GM12801 (cell line): ENCODE data around the gene NPDC1.
A peak's percentile ranks its signal among the peaks of the same experiment; 100 is the strongest.

ENCODE experiments used
- TF ChIP-seq, protein P1 (sequence below): IDR thresholded peaks from one replicate; pipeline ENCODE4 v1.5.1; 2011; ENCODE audit warnings: control low read depth; ENCODE audit not compliant: insufficient read length; ENCODE audit errors: extremely low read depth

The NPDC1 gene

GRCh38 chr9:137030538-137031527 is 15.1 kb downstream of the NPDC1 start:
- TF ChIP-seq, protein P1, sequence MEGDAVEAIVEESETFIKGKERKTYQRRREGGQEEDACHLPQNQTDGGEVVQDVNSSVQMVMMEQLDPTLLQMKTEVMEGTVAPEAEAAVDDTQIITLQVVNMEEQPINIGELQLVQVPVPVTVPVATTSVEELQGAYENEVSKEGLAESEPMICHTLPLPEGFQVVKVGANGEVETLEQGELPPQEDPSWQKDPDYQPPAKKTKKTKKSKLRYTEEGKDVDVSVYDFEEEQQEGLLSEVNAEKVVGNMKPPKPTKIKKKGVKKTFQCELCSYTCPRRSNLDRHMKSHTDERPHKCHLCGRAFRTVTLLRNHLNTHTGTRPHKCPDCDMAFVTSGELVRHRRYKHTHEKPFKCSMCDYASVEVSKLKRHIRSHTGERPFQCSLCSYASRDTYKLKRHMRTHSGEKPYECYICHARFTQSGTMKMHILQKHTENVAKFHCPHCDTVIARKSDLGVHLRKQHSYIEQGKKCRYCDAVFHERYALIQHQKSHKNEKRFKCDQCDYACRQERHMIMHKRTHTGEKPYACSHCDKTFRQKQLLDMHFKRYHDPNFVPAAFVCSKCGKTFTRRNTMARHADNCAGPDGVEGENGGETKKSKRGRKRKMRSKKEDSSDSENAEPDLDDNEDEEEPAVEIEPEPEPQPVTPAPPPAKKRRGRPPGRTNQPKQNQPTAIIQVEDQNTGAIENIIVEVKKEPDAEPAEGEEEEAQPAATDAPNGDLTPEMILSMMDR: no peak

DNA sequence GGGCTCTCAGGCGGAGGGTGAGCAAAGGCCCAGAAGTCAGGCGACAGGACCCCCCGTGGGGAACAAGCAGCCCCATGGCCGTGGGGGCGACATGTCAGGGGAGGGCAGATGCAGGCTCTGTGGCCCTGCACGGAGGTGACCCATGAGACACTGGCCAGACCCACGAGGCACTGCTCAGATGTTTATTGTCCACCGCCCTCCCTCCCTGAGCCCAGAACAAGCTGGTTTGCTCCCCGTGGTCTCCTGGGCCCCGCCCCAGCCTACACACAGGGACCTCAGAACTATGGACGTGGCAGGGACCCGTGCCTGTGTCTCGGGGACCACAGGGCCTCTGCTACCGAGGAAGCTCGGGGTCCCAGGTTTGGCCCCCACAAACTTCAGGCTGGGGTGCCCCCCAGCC is 16.0 kb downstream of the NPDC1 start:
- TF ChIP-seq, protein P1: no peak

DNA sequence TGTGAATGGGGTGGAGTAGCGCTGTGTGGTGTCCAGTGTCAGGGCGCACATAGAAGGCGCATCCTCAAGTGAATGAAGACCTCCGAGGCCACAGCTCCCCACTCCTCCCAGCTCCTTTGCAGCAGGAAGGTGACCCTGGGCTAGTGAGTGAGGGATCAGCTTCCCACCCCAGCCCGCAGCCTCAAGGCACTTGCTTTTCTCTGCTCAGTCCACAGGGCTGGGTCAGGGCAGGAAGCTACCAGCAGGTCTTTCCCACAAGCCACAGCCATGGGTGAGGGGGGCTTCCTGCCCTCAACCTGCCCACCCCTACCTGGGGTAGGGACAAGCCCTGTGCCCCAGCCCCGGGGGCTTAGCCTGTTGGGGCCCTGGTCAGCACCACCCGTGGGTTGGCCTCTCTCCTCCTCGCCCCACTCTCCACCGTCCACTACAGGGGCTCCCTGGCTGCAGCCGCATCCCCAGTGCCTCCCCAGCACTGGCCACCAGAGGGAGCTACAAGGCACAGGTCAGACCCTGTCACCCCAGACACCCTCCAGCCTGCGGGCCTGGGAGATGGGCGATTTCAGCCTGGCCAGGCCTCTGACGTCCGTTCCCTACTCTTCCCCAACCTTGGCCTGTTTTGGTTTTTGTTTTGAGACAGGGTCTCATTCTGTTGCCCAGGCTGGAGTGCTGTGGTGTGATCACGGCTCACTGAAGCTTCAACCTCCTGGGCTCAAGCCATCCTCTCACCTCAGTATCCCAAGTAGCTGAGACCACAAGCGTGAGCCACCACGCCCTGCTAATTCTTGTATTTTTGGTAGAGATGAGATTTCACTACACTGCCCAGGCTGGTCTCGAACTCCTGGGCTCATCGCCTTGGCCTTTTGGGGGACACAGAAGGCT is 16.7 kb downstream of the NPDC1 start:
- TF ChIP-seq, protein P1: peak; percentile 35

DNA sequence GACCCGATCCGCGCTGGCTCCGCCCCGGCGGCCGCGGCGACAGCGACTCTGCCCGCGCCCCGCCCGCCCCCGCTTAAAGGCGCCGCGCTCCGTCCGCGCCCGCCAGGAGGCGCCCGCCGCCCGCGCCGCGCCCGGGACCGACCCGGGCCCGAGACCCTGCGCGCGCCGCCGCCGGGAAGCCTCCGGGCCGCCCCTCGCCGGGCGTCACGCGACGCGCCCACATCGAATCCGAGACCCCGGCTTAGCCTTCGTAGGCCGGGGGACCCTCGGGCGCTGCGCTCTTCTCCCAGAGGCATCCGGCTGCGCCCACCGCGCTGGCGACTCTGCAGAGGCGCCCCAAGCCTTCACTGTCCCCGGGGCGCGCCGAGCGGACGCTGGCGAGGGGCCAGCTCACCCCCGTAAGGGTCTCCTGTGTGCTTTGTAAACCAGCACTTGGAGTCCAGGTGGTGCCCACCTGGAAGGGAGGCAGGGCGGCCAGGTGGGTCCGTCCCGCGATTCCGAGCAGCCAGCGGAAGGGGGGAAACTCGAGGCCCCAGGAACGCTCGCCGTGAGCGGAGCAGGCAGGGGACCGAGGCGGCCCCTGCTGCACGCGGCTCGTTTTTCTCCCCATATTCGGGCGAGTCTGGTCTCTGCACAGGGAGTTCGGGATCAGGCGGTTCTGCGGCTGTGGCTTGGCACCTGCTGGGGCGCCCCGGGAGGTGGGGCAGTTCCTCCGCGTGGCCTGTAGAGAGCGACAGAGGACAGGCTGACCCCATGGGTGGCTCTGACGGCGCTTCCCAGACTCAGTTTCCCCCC is 17.5 kb downstream of the NPDC1 start:
- TF ChIP-seq, protein P1: no peak

DNA sequence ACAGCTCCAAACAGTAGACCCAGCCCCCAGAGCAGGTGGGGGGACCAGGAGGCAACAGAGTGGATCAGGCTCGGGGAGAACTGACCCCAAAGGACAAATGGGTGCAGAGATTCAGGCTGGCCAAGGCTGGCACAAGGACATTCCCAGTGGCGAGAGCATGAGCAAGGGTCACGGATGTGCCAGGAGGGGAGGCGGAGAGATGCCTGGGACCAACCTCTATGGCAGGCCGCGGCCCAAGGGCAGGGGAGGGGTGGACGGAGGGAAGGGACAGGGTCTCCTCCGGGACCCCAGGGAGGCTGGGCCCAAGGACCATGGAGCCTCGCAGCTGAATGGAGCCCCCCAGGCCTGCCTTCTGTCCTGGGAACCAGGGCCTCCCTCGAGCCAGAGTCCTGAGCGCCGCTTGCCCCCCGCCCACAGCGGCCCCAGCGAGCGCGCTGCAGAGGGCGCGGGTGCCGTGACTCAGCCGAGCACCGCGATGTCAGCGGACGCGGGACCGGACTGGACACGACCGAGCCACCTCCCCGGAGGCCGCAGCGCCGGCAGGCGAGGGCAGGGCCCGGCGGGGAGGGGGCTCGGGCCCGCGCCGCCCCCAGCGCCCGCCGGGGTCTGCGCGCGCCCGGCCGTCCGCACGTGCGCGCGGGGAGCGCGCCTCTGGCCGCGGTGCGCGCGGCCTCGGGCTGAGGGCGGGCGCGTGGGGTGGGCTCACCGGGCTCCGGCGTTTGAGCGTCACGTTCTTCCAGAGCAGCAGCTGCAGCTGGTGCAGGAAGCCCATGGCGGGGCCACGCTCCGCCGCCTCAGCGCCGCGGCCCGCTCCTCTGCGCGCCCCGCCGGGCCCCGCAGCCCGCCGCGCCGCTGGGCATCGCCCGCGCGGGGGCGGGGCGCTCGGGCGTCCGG is 18.4 kb downstream of the NPDC1 start, which contains the start of gene ABCA2:
ABCA2 (minus strand) TSS at position 869 of the 894 bp plus-strand sequence; CDS start at position 772, 97 bp downstream.
- TF ChIP-seq, protein P1: no peak

- TF ChIP-seq, protein P1: no peak
Observed at GRCh38 chr9:137026828-137027227, 19.1 kb downstream of the NPDC1 start.
